Hepatocyte (in vitro differentiated cells): Measurements from ENCODE around the gene RNF11.

ENCODE experiments used
- EZH2 ChIP-seq: fragments of 200-600 bp; sonication (generic); IDR thresholded peaks from 2 replicates; pipeline ENCODE4 v1.6.1; 2016; ENCODE audit warnings: antibody characterized with exemption, mild to moderate bottlenecking, borderline replicate concordance
- EZH2phosphoT487 ChIP-seq: fragments of 200-600 bp; sonication (generic); IDR thresholded peaks from one replicate; pipeline ENCODE4 v1.6.1; 2018; ENCODE audit warnings: antibody characterized with exemption, mild to moderate bottlenecking, low read depth, moderate library complexity; ENCODE audit not compliant: unreplicated experiment, severe bottlenecking
- TF ChIP-seq, protein P1 (sequence below): fragments of 200-600 bp; sonication (generic); IDR thresholded peaks from 2 replicates; pipeline ENCODE4 v1.5.1; 2016; ENCODE audit warnings: antibody characterized with exemption, mild to moderate bottlenecking; ENCODE audit not compliant: poor library complexity

DNA sequence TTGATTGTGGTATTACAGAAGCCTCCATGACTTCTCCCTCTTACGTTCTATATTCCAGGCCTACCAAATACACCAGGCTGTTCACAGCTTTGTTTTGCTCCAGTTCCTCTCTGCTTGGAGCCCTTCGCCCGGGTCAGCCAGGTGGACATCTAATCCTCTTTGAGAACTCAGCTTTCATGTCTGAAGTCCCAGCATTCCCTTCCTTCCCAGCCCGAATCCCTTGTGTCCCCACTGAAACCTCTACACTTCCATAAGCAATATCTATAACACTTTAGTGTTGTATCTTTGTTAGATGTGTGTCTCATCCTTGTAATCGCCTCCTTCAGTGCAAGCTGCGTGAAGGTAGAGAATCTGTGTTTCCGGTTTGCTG, 1.9 kb downstream of the RNF11 start:
- TF ChIP-seq, protein P1, sequence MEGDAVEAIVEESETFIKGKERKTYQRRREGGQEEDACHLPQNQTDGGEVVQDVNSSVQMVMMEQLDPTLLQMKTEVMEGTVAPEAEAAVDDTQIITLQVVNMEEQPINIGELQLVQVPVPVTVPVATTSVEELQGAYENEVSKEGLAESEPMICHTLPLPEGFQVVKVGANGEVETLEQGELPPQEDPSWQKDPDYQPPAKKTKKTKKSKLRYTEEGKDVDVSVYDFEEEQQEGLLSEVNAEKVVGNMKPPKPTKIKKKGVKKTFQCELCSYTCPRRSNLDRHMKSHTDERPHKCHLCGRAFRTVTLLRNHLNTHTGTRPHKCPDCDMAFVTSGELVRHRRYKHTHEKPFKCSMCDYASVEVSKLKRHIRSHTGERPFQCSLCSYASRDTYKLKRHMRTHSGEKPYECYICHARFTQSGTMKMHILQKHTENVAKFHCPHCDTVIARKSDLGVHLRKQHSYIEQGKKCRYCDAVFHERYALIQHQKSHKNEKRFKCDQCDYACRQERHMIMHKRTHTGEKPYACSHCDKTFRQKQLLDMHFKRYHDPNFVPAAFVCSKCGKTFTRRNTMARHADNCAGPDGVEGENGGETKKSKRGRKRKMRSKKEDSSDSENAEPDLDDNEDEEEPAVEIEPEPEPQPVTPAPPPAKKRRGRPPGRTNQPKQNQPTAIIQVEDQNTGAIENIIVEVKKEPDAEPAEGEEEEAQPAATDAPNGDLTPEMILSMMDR: no peak
- TF ChIP-seq EZH2phosphoT487 (no peak), EZH2 (no peak)
